Measurements from ENCODE around the gene TMEM33.
"Not testable (repeated sequence)": the region's sequence is repeated elsewhere in the genome, so short reads cannot be mapped to it uniquely, and the experiment has no call there.

TMEM33 gene

GRCh38 chr4:41889317-41889716 lies 45.9 kb upstream of the TMEM33 start:
- H3K36me3 ChIP-seq, result no peaks in the 10 kb centered on the region
- no peak for TF ChIP-seq CTCF (IDR thresholded peaks at IDR 0.05)
- no peaks in the 10 kb centered on the region for H3K4me1 ChIP-seq
- H3K27ac ChIP-seq, result no peak overlapping the region
- H3K27me3 ChIP-seq, result peaks cover 0 to 41% of the 10 kb centered on the region in 2 donors
- no peaks in the 10 kb centered on the region for H3K9me3 ChIP-seq
- intact Hi-C loops (cut with DNase I; ENCODE audit: low total_unique reads), result loop anchor here (10.0 kb wide), 1 partner anchor 605 kb away; no protein-coding TSS in a partner anchor
- no peak overlapping the region for H3K4me3 ChIP-seq
- no peak for DNase-seq

DNA sequence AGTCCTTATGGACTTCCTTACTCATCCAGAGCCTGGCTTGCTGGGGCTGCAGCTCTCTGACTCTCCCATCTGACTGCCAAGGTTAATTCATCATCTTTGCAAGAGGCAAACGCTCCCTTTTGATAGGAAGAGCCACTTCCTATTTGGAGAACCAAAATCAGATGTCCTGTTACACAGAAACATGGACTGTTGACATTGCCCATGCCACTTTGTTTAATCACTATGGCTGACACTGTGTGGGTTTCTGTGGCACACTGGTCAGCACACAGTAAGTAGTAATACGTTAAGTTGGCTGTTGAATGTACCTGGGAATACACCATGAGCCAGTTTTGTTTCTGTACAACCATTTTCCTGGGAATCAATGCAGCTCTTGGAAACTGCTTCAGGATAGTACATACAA lies 45.1 kb upstream of the TMEM33 start:
- TF ChIP-seq CTCF (IDR thresholded peaks at IDR 0.05), result no peak
- H3K4me3 ChIP-seq, result no peak overlapping the region
- no peaks in the 10 kb centered on the region for H3K36me3 ChIP-seq
- no peaks in the 10 kb centered on the region for H3K4me1 ChIP-seq
- H3K27ac ChIP-seq, result no peak overlapping the region
- no peak for DNase-seq
- H3K27me3 ChIP-seq, result peaks cover 0 to 39% of the 10 kb centered on the region in 2 donors
- intact Hi-C loops (cut with DNase I; ENCODE audit: low total_unique reads), result no loop called here
- H3K9me3 ChIP-seq, result no peaks in the 10 kb centered on the region

DNA sequence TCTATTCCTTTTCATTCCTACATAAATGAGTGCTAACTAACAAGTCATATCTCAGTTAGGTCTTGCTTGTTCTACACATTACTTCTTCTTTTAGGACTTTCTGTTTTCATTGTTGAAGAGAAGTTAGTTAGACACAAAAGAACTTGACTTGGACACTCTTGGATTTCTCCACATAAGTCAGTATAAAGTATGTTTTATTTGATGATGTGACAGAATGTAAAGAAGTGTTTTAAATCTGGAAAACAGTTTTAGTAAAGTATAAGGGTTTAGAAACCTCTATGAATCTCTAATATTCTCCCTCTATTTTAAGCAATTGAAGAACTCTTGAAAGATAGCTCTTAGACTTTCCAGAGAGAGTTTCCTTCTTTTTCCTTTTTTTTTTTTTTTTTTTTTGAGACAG lies 38.6 kb upstream of the TMEM33 start:
- no peak for DNase-seq
- Histone ChIP-seq H3K4me1 (no peaks in the 10 kb centered on the region), H3K9me3 (no peaks in the 10 kb centered on the region), H3K36me3 (no peaks in the 10 kb centered on the region), H3K27me3 (peaks cover 0 to 17% of the 10 kb centered on the region in 2 donors), H3K4me3 (no peak overlapping the region), H3K27ac (no peak overlapping the region)
- TF ChIP-seq CTCF (IDR thresholded peaks at IDR 0.05), result no peak
- intact Hi-C loops (cut with DNase I; ENCODE audit: low total_unique reads), result no loop called here

GRCh38 chr4:41897698-41898097 lies 37.5 kb upstream of the TMEM33 start:
- Histone ChIP-seq H3K9me3 (no peaks in the 10 kb centered on the region), H3K4me3 (no peak overlapping the region), H3K27ac (no peak overlapping the region), H3K4me1 (no peaks in the 10 kb centered on the region), H3K27me3 (peaks cover 0 to 13% of the 10 kb centered on the region in 2 donors), H3K36me3 (no peaks in the 10 kb centered on the region)
- intact Hi-C loops (cut with DNase I; ENCODE audit: low total_unique reads), result no loop called here
- DNase-seq, result no peak
- TF ChIP-seq CTCF (IDR thresholded peaks at IDR 0.05), result no peak

- H3K36me3 ChIP-seq; DNase-seq; H3K9me3 ChIP-seq; H3K4me3 ChIP-seq; intact Hi-C loops (cut with DNase I; ENCODE audit: low total_unique reads); H3K4me1 ChIP-seq; H3K27ac ChIP-seq; H3K27me3 ChIP-seq: not testable (repeated sequence)
Measured at GRCh38 chr4:41909136-41909535, 26.1 kb upstream of the TMEM33 start.

DNA sequence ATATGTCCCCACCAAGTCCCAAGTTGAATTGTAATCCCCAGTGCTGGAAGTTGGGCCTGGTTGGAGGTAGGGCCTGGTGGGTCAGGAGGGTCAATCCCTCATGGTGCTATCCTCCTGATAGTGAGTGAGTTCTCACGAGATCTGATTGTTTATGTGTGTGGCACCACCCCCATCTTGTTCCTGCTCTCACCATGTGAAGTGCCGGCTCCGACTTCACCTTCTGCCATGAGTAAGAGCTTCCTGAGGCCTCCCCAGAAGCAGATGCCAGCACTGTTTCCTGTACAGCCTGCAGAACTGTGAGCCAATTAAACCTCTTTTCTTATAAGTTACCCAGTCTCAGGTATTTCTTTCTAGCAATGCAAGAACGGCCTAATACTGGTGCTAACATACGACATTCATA lies 22.7 kb upstream of the TMEM33 start:
- intact Hi-C loops (cut with DNase I; ENCODE audit: low total_unique reads), result no loop called here
- H3K27ac ChIP-seq, result no peak overlapping the region

More for the DNA sequence above, 22.7 kb upstream of the TMEM33 start:
- Histone ChIP-seq H3K27me3 (no peaks in the 10 kb centered on the region), H3K36me3 (no peaks in the 10 kb centered on the region), H3K9me3 (no peaks in the 10 kb centered on the region), H3K4me3 (no peak overlapping the region), H3K4me1 (no peaks in the 10 kb centered on the region)
- no peak for TF ChIP-seq CTCF (IDR thresholded peaks at IDR 0.05)
- no peak for DNase-seq

All from tibial artery (tissue), 4 donors.